NB4 (cell line): Measurements from ENCODE around the gene GABRG3.

Experiments used
- DNase-seq: peaks from one replicate; pipeline ENCODE4 v3.0.0; 2010; ENCODE audit warnings: low read depth
- H3K4me3 ChIP-seq: one replicate; pipeline ENCODE4 v1.5.1; 2011; ENCODE audit warnings: mild to moderate bottlenecking, low read depth, low read length, moderate library complexity
- CTCF ChIP-seq: IDR thresholded peaks from one replicate; pipeline ENCODE4 v1.5.1; 2012; ENCODE audit warnings: low read depth, low read length
- MYC ChIP-seq: IDR thresholded peaks from 2 replicates; pipeline ENCODE4 v1.6.1; 2011; ENCODE audit warnings: low read depth, low read length
- POLR2A ChIP-seq: IDR thresholded peaks from 2 replicates; pipeline ENCODE4 v1.6.1; 2011; ENCODE audit warnings: mild to moderate bottlenecking; ENCODE audit not compliant: insufficient read length; ENCODE audit errors: extremely low read depth
- TF ChIP-seq, protein P1 (sequence below): IDR thresholded peaks from 2 replicates; pipeline ENCODE4 v1.6.1; 2011; ENCODE audit warnings: low read depth, low read length

Gene GABRG3

GRCh38 chr15:26935322-26935721, 35.7 kb upstream of the GABRG3 start:
- DNase-seq, result no peak
- TF ChIP-seq CTCF, result no peak
- TF ChIP-seq MYC, result no peak
- TF ChIP-seq, protein P1, sequence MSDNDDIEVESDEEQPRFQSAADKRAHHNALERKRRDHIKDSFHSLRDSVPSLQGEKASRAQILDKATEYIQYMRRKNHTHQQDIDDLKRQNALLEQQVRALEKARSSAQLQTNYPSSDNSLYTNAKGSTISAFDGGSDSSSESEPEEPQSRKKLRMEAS, result no peak
- TF ChIP-seq POLR2A, result no peak
- no peak overlapping the region for H3K4me3 ChIP-seq

DNA sequence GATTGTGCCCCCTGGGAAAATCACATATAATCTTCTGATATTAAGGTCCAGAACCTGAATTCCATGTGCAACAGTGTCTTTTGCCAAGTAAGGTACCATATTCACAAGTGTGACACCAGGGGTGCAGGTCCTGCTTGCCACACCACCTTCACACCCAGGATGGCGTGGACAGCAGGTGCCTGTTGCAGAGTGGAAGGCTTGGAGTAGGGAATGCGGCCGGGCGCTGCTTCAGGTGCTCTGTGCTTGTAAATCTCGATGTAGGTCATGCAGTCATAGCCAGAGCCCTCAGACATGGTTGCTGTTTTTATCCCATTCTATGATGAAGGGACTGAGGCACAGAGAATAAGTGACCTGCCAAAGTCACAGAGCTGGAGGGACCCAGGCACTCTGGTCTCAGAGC, 34.5 kb upstream of the GABRG3 start:
- DNase-seq, result no peak
- H3K4me3 ChIP-seq, result no peak overlapping the region
- TF ChIP-seq CTCF (no peak), MYC (no peak), POLR2A (no peak)
- TF ChIP-seq, protein P1, result no peak

- no peak for DNase-seq
- no peak overlapping the region for H3K4me3 ChIP-seq
- no peak for TF ChIP-seq MYC
- no peak for TF ChIP-seq CTCF
- TF ChIP-seq POLR2A, result no peak
- TF ChIP-seq, protein P1, result no peak
Observed at GRCh38 chr15:26937134-26937533, 33.8 kb upstream of the GABRG3 start.

DNA sequence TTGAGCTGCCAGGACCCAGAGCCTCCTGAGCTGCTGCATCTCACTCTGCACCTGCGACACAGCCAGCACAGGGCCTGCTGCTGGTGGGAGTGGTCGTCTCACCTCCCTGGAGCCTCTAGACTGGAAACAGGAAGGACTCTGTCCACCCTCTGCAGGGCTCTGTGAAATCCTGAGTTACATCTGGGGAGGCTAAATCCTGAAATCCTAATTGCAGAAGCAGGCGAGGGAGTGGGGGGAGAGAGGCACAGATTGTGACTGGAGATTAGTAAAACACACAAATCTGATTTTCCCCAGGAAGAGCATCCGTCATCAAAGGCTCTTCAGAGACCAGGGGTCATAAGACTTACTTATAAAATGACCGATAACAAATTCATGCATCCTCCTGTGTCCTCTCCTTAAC, 31.6 kb upstream of the GABRG3 start:
- H3K4me3 ChIP-seq, result no peak overlapping the region
- DNase-seq, result no peak
- no peak for TF ChIP-seq CTCF
- TF ChIP-seq, protein P1, result no peak
- no peak for TF ChIP-seq POLR2A
- no peak for TF ChIP-seq MYC

DNA sequence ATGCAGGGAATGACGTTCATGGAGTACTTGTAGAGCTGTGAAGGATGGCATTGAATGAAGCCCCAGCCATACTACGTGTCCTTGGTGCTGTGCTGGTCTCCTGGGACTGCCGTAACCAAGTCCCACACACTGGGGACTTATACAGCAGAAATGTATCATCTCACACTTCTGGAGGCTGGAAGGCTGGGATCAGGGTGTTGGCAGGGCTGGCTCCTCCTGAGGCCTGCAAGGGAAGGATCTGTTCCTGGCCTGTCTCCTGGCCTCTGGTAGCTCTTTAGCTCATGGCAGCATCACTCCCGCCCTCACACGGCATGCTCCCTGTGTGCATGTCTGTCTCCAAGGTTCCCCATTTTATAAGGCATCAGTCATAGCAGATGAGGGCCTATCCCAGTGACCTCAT, 29.5 kb upstream of the GABRG3 start:
- no peak overlapping the region for H3K4me3 ChIP-seq
- DNase-seq, result no peak
- TF ChIP-seq POLR2A (no peak), MYC (no peak), CTCF (no peak)
- TF ChIP-seq, protein P1, result no peak

- H3K4me3 ChIP-seq, result no peak overlapping the region
- no peak for DNase-seq
- no peak for TF ChIP-seq MYC
- no peak for TF ChIP-seq POLR2A
- TF ChIP-seq CTCF, result no peak
Observed at GRCh38 chr15:26943866-26944265, 27.1 kb upstream of the GABRG3 start.
